AG04449 (cell line): Measurements from ENCODE around the gene ST6GALNAC6.

ENCODE experiments used
- CTCF ChIA-PET: fragments of 350-600 bp; formaldehyde crosslinking; extraction: SDS; loops from one replicate; lab custom pipeline; 2021; ENCODE audit warnings: antibody characterized with exemption; lab: Yijun Ruan, JAX
- POLR2A ChIA-PET: fragments of 400-600, 350-600 bp; formaldehyde crosslinking; extraction: SDS; loops from one replicate; lab custom pipeline; 2020; ENCODE audit warnings: antibody characterized with exemption, inconsistent platforms; lab: Yijun Ruan, JAX
- DNase-seq: peaks from one replicate; pipeline ENCODE4 v3.0.0-alpha.2; 2010; ENCODE audit warnings: low read depth, low spot score
- H3K4me3 ChIP-seq: 2 replicates; pipeline ENCODE4 v1.5.1; 2011; ENCODE audit warnings: low read depth, mild to moderate bottlenecking, control low read depth, low read length
- TF ChIP-seq, protein P1 (sequence below): IDR thresholded peaks from one replicate; pipeline ENCODE4 v1.5.1; 2011; ENCODE audit warnings: mild to moderate bottlenecking, moderate library complexity, low read length, control low read depth, inconsistent platforms; ENCODE audit not compliant: insufficient read depth; ENCODE audit errors: missing control alignments

ST6GALNAC6 gene

GRCh38 chr9:127930231-127931091 lies 31.1 kb upstream of the ST6GALNAC6 start, which contains the start of gene PIP5KL1:
PIP5KL1 (minus strand) TSS chr9:127930777; CDS start chr9:127930752, 25 bp downstream.
- CTCF ChIA-PET, result interaction anchor here (1.0 to 3.6 kb wide), 6 partner anchors 9 to 187 kb away, joined by 3 to 19 read pairs (median 12); no protein-coding TSS in a partner anchor
- POLR2A ChIA-PET, result no interaction called here
- no peak for DNase-seq
- H3K4me3 ChIP-seq, result peak within 1 kb of the TSS; percentile 70
- TF ChIP-seq, protein P1, sequence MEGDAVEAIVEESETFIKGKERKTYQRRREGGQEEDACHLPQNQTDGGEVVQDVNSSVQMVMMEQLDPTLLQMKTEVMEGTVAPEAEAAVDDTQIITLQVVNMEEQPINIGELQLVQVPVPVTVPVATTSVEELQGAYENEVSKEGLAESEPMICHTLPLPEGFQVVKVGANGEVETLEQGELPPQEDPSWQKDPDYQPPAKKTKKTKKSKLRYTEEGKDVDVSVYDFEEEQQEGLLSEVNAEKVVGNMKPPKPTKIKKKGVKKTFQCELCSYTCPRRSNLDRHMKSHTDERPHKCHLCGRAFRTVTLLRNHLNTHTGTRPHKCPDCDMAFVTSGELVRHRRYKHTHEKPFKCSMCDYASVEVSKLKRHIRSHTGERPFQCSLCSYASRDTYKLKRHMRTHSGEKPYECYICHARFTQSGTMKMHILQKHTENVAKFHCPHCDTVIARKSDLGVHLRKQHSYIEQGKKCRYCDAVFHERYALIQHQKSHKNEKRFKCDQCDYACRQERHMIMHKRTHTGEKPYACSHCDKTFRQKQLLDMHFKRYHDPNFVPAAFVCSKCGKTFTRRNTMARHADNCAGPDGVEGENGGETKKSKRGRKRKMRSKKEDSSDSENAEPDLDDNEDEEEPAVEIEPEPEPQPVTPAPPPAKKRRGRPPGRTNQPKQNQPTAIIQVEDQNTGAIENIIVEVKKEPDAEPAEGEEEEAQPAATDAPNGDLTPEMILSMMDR, result peak; percentile 21

- POLR2A ChIA-PET, result interaction anchor here (0.6 kb wide), 1 partner anchor 37 kb away, joined by 3 read pairs; no protein-coding TSS in a partner anchor
- TF ChIP-seq, protein P1, result no peak
Measured at GRCh38 chr9:127929625-127929979, 30.2 kb upstream of the ST6GALNAC6 start.

DNA sequence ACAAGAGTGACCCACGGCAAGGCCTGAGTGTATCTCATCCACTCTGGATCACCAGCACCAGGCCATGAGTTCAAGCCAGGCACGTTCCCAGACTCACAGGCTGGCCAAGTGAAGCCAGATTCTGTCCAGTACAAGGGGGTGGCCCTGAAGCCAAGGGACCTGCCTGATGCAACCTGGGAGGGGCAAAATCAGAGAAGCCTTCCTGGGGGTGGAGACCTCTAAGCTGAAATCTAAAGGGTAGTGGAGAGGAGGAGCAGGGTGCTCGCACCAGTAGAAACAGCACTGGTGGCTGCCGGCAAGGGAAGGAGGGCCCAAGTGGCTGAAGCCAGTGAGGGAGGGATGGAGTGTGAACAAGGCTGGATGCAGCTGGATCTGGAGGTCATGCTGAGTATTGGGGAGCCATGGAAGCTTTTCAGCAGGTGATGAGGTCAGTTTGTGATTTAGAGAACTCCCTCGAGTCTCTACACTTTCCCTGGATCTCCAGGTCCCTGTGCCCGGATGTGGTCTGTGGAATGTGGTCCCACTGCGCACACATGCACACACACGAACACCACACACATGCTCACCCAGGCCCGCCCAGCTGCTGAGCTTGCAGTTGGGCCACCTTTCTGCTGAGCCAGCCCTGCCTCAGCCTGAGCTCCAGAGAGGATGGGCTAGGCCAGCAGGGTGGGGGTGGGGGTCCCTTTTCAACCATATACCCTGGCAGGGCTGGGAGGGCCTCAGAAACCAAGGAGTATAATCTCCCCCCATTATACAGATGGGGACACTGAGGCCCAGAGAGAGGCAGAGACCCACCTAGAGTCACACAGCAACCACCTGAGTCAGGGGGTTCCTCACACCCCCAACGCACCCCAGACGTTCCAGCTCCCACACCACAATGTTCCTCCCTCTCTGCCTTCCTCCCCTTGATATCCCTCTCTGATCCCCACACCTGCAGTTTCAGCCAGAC lies 29.5 kb upstream of the ST6GALNAC6 start:
- TF ChIP-seq, protein P1, result no peak
- DNase-seq, result no peak
- H3K4me3 ChIP-seq, result no peak overlapping the region
- POLR2A ChIA-PET, result interaction anchor here (0.6 kb wide), 1 partner anchor 38 kb away, joined by 3 read pairs; no protein-coding TSS in a partner anchor
- CTCF ChIA-PET, result interaction anchor here (0.7 to 3.6 kb wide), 6 partner anchors 9 to 189 kb away, joined by 3 to 19 read pairs (median 12); no protein-coding TSS in a partner anchor

More at GRCh38 chr9:127929625-127929979, 30.2 kb upstream of the ST6GALNAC6 start:
- H3K4me3 ChIP-seq, result no peak overlapping the region
- CTCF ChIA-PET, result interaction anchor here (1.0 to 3.6 kb wide), 6 partner anchors 8 to 188 kb away, joined by 3 to 19 read pairs (median 12); no protein-coding TSS in a partner anchor
- no peak for DNase-seq

- CTCF ChIA-PET, result interaction anchor here (0.7 to 3.6 kb wide), 5 partner anchors 8 to 190 kb away, joined by 3 to 19 read pairs (median 11); no protein-coding TSS in a partner anchor
- H3K4me3 ChIP-seq, result no peak overlapping the region
- no peak for DNase-seq
- TF ChIP-seq, protein P1, result no peak
- POLR2A ChIA-PET, result no interaction called here
Measured at GRCh38 chr9:127927988-127928675, 28.7 kb upstream of the ST6GALNAC6 start.

DNA sequence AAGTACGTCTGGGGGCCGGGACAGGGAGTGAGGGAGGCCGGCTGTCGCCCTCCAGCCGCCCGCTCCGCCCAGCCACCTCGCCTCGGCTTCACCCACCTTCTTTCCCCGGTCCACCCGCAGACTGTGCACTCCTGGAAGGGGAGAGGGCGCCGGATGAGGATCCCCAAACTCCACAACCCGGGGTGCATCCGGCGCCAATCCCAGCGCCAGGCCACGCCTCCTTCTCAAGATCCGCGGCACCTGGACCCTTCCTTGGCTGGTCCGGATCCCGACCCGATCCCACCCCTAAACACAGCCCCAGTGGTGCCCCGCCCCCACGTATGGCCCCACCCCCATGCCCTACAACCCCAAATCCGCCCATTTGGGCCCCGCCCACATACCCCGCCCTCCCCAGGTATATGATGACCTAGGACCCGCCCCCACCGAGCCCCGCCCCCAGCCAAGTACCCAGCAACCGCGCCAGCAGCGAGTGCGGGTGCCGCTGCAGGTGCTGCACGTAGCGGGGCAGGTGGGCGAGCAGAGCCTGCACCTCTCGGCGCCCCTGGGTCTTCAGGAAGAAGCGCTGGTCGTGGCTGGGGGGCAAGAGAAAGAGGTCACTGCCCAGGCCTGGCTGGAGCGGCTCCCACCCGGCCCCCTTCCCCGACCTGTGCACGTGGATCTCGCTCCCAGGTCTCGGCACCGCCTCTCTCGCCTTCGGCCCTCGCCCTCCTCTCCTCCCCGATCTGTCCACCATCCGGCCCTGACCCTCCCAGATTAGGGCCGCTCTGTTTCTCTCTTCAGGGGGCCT lies 28.0 kb upstream of the ST6GALNAC6 start:
- peak overlapping the region; percentile 32; the same call in 1 of the 2 replicates for H3K4me3 ChIP-seq
- POLR2A ChIA-PET, result no interaction called here
- TF ChIP-seq, protein P1, result no peak
- no peak for DNase-seq
- CTCF ChIA-PET, result interaction anchor here (0.7 to 3.6 kb wide), 2 partner anchors 107 to 190 kb away, joined by 3 to 19 read pairs; no protein-coding TSS in a partner anchor
